Measurements from ENCODE around the gene POLR2F.

Gene POLR2F

GRCh38 chr22:37982938-37983859 is 29.7 kb downstream of the POLR2F start:
- DNase-seq = no peak

DNA sequence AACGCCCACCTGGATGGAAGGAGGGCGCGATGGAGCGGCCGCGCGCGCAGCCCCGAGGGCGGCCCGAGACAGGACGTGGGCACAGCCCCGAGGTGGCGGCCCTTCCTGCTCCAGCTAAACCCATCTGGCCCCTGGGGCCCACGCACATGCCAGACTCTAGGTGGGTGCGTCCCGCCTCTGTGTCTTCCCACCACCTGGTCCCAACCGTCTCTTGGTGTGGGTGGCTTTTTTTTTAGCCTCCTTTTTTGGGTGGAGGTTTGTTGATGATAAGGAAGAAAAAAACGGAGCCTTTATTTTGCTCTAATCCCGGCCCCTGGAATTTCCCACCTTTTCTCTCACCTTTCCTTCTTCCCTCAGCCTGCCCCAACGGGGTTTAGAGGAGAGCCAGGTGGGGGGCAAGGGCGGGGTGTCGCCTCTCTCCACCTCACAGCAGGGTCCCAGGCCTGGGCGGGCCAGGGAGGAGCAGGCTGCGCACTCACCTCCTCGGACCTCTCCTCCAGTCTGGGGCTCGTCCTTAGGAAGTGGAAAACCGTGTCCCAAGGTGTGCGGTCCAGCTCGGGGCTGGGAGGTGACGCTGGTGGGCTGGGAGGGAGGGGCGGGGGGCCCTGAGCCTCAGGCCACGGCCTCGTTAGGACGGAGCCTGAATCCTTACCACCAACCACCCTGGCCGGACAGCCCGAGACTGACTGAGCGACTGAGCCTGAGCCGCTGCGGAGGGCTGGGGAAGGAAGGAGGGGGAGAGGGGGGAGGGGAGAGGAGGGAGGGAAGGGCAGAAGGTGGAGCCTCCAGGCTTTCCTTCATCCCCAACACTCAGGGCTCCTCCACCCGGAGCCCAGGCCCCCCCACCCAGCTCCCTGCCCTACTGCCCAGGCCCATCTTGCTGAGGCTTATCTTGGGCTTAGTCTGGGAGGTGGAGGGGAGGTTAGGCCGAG is 30.6 kb downstream of the POLR2F start, which contains the start of gene SOX10:
Gene SOX10 (minus strand): TSS at position 696 of the 932 bp plus-strand sequence. CDS start 771 bp downstream, outside the sequence.
- DNase-seq = no peak

- no peak for DNase-seq
Observed at GRCh38 chr22:37985050-37985585, 31.6 kb downstream of the POLR2F start.

DNA sequence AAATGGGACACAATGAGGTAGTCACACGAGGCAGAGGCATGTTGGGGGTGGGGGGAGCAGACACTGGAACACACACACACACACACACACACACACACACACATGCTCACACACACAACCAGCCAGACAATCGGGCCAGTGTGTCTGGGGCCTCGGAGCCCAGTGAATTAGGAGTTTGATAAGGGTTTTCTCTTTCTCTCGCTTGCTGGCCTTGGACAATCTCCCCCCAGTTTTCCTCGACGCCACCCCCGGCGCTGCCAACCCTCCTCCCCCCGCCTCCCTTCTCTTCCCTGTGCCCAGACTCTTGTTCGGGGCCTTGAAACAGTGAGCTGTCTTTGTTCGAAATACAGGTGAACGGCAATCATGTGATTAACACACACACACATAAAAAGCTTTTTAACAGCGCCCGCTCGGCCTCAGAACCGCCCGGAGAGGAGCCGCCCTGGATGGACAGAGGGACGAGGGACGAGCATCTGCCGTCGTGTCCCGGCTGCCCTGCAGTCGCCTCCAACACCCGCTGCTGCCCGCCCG is 32.3 kb downstream of the POLR2F start:
- DNase-seq = no peak

GRCh38 chr22:37986371-37986770 is 32.9 kb downstream of the POLR2F start:
- no peak for DNase-seq

DNA sequence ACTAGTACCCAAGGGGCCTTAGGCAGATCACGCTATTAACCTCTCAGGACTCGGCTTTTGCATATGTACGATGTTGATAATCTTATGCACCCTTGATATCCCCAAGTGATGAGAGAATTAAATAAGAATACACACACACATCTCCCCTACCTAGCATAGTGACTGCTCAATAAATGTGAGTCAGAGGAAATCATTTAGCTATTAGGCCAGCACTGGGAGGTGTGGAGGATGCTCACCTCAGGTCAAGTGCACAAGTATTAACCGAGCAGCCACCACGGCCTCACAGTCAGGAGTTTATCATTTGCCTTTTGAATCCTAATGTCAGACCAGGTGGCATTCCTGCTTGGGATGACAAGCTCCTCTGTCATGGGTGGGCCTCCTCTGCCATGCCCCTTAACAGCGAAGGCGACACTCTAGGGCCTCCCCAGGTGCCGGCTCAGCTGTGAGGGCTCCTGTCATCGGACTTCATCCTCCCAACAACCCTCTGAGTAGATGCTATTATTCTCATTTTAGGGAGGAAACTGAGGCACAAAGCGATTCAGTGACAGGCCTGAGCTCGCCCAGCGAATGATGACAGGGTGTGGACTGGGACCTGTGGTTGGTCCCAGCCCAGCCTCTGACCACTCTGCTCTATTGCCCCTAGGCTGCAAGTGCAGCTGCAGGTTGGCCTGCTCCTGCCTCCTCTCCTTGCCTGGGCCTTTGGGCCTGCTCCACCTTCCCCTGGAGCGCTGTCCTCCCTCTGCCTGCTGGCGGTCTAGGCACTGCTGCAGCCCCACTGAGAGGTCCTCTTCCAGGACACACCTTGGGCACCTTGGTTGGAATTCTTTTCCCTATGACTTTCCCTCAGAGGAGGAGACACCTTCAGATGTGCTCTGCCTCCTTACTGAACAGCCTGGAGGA is 35.9 kb downstream of the POLR2F start:
- DNase-seq = no peak

DNA sequence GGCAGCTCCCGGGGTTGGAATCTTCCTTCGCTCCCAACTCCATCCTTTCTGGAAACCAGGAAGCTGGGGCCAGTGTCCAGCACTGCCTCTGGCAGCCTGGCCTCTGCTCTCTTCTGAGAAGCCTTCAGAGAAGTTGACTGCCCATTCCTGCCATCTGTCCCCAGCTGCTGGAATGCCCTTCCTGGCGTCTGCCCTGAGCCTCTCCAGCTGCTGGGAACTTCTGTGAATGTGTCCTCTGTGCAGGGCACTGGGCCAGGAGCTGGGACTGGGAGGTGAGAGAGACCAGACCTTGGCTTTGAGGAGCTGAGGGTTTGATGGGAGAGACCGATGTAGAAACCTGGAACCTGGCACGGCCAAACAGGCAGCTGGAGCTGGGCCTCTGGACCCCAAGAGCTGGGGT is 36.8 kb downstream of the POLR2F start:
- no peak for DNase-seq

DNA sequence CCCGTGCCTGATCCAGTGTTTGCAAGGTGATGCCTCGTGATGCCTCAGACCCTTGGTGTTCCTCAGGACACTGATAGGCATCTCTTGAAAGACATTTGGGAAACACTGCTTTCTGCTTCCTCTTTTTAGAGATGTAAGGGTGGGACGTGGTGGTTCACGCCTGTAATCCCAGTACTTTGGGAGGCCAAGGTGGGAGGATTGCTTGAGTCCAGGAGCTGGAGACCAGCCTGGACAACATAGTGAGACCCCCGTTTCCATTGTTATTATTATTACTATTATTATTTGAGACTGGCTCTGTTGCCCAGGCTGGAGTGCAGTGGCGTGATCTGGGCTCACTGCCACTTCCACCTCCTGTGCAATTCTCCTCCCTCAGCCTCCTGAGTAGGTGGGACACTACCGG is 37.4 kb downstream of the POLR2F start:
- no peak for DNase-seq

DNA sequence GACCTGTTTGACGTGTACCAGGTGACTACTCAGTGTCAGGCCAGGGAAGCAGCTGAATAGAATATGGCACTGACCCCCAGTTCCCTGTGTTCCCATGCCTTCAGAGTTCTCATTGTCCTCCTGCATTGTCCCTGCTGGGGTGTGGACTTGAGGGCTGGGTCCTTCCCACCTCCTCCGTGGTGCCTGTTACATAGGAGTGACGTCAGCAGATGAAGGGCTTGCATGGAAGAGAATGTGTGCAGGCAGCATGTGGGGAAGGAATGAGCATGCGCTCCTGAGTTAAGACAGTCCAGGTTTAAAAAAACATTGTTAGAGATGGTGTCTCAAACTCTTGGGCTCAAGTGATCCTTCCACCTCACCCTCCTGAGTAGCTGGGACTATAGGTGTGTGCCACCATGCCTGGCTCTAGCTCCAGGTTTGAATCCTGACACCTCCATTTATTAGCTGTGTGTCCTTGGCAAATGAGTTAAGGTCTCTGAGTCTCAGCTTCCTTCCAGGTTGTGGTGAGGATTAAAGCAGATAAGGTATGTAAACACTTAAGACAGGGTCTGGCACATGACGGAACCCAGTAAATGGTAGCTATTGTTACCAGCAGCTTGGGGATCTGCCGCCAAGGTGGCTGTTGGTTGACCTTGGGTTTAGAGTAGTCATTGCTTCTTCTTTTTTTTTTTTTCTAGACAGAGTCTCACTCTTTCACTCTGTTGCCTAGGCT is 38.4 kb downstream of the POLR2F start:
- no peak for DNase-seq

DNA sequence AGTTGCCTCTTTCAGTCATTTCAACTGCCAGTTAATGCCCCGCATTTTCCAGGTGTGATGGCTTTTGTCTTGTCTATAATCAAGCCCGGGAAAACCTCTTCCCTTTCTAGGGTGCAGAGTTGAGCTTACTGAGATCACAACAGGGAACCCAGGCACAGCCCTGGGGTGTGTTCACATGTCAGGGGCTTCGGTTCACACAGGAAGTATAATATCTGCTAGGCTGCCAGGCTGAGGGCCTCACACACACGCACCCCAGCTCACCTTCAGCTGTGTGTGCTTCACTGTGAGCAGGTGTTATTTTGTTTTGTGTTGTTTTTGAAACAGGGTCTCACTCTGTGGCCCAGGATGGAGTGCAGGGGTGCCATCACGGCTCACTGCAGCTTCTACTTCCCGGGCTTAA is 40.5 kb downstream of the POLR2F start:
- no peak for DNase-seq

DNA sequence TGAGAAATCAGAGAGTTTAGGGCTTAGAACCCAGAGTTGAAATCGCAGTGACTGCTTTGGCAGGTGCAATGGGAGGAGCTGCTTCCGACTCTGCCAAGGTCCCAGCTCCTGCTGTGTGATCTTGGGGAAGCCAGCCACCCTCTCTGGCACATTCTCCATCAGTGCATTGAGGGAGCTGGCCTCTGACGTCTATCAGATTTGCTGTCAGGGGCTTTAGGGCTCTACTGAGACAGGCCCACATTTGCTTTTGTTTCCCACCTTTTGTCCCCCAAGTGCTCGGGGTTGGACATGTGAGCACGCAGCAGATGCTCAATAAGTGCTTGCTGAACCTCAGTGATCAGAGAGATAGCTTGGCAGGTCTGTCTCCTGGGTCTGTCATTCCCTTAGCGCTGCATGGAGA is 41.5 kb downstream of the POLR2F start:
- no peak for DNase-seq

GRCh38 chr22:37995460-37995859 is 42.0 kb downstream of the POLR2F start:
- DNase-seq = no peak

- no peak for DNase-seq
Observed at GRCh38 chr22:37996079-37996478, 42.6 kb downstream of the POLR2F start.

DNA sequence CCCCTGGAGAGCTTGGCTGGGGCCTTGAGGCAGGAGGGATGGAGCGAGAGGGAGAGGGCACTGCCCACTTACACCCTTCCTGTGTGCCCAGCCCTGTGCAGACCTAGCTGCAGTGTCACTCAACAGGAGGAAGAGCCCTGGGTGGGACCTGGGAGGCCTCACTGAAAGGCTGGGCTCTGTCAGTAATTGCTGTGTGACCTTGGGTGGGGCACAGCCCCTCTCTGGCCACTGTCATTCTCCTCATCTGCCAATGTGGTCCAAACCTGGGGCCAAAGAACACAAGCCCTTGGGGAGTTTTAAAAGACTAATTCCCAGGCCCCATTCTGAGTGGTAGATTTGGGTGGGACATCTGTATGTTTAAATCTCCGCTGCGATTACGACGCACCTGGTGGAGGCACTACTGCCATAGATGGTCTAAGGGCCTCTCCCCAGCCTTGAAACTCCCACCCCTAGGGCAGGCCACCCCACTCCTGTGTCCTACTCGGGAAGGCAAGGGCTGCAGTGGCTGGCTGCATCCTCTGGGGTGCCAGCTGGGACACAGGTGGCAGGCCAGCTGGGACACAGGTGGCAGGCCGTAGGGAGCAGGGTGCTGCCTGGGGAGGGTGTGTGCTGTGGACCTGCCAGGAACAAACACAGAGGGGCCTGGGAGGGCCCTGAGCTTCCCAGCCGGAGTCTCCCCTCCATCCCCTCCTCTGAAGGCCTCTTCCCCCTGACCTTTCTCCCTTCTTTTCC is 43.2 kb downstream of the POLR2F start:
- DNase-seq = no peak

GRCh38 chr22:37998543-37998942 is 45.0 kb downstream of the POLR2F start:
- DNase-seq = no peak

- no peak for DNase-seq
Observed at GRCh38 chr22:37999236-37999635, 45.7 kb downstream of the POLR2F start.

DNA sequence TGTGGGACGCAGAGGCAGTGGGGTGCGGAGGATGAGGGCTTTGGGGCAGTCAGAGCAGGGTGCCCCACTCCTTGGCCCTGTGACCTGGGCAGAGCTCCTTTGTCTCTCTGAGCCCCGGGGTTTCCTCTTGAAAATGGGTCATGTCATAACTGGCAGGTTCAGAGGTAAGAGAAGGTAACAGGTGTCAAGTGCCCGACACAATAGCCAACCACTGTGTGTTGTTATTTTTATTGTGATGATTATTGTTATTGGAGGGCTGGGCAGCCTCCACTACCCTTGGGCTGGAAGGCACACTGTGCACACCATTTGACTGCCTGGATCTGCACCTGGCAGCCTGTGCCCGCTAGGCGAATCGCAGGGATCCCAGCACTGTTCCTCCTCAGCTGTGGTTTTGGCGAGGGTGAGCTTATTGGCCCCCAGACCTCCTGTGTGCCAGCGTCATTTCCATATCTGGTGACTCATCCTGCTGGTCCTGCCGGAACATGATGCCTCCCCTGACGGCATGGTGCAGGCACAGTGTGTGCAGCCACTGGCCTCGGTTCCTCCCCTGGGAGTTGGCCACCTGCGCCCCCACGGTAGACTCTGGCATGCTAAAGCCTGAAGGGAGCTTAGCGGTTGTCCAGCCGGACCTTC is 46.3 kb downstream of the POLR2F start:
- no peak for DNase-seq

- DNase-seq = no peak
Observed at GRCh38 chr22:38005943-38006342, 52.4 kb downstream of the POLR2F start.

- no peak for DNase-seq
Observed at GRCh38 chr22:38006906-38007305, 53.4 kb downstream of the POLR2F start.

- DNase-seq = no peak
Observed at GRCh38 chr22:38007330-38007902, 53.9 kb downstream of the POLR2F start.
